Rectal smooth muscle tissue (tissue), 1 donor: ENCODE results near the gene FYTTD1.
"Not testable (repeated sequence)": the region's sequence is repeated elsewhere in the genome, so short reads cannot be mapped to it uniquely, and the experiment has no call there.

Source experiments
- H3K27ac ChIP-seq: one replicate; pipeline ENCODE4 v1.7.0; 2013; ENCODE audit warnings: low read depth, low read length, inconsistent platforms
- H3K27me3 ChIP-seq: one replicate; pipeline ENCODE4 v1.7.0; 2013; ENCODE audit warnings: low read length; ENCODE audit not compliant: control insufficient read depth, insufficient read depth
- H3K36me3 ChIP-seq: one replicate; pipeline ENCODE4 v1.7.0; 2013; ENCODE audit warnings: low read length; ENCODE audit not compliant: control insufficient read depth, insufficient read depth
- H3K4me1 ChIP-seq: one replicate; pipeline ENCODE4 v1.7.0; 2013; ENCODE audit warnings: low read length; ENCODE audit not compliant: control insufficient read depth, insufficient read depth
- H3K4me3 ChIP-seq: one replicate; pipeline ENCODE4 v1.7.0; 2013; ENCODE audit warnings: low read length
- H3K9ac ChIP-seq: one replicate; pipeline ENCODE4 v1.7.0; 2013; ENCODE audit warnings: low read length

The FYTTD1 gene

GRCh38 chr3:197728487-197728886, 21.2 kb upstream of the FYTTD1 start:
- Histone ChIP-seq H3K4me1 (no peaks in the 10 kb centered on the region), H3K9ac (no peak overlapping the region), H3K4me3 (no peak overlapping the region), H3K36me3 (no peaks in the 10 kb centered on the region), H3K27me3 (no peaks in the 10 kb centered on the region), H3K27ac (no peak overlapping the region)

- Histone ChIP-seq H3K9ac (no peak overlapping the region), H3K4me3 (no peak overlapping the region), H3K36me3 (no peaks in the 10 kb centered on the region), H3K27me3 (no peaks in the 10 kb centered on the region), H3K27ac (no peak overlapping the region), H3K4me1 (no peaks in the 10 kb centered on the region)
Measured at GRCh38 chr3:197730200-197730599, 19.5 kb upstream of the FYTTD1 start.

GRCh38 chr3:197730770-197731169, 18.9 kb upstream of the FYTTD1 start:
- not testable (repeated sequence) for H3K9ac ChIP-seq, H3K27me3 ChIP-seq, H3K4me1 ChIP-seq, H3K27ac ChIP-seq, H3K4me3 ChIP-seq, H3K36me3 ChIP-seq

- H3K4me3 ChIP-seq, H3K27me3 ChIP-seq, H3K9ac ChIP-seq, H3K4me1 ChIP-seq, H3K36me3 ChIP-seq, H3K27ac ChIP-seq: not testable (repeated sequence)
Measured at GRCh38 chr3:197731483-197731882, 18.2 kb upstream of the FYTTD1 start.

GRCh38 chr3:197733042-197733441, 16.6 kb upstream of the FYTTD1 start:
- H3K27me3 ChIP-seq: no peaks in the 10 kb centered on the region
- H3K4me1 ChIP-seq: peaks cover 8% of the 10 kb centered on the region
- no peak overlapping the region for H3K4me3 ChIP-seq
- no peak overlapping the region for H3K9ac ChIP-seq
- H3K36me3 ChIP-seq: no peaks in the 10 kb centered on the region
- H3K27ac ChIP-seq: no peak overlapping the region

GRCh38 chr3:197734667-197735318, 14.9 kb upstream of the FYTTD1 start:
- Histone ChIP-seq H3K36me3 (no peaks in the 10 kb centered on the region), H3K9ac (no peak overlapping the region), H3K27me3 (no peaks in the 10 kb centered on the region), H3K4me1 (peaks cover 8% of the 10 kb centered on the region), H3K4me3 (no peak overlapping the region), H3K27ac (no peak overlapping the region)

- H3K4me1 ChIP-seq: peaks cover 8% of the 10 kb centered on the region
Measured at GRCh38 chr3:197736010-197736490, 13.6 kb upstream of the FYTTD1 start.

GRCh38 chr3:197736491-197737318, 13.0 kb upstream of the FYTTD1 start, which contains the start of gene RUBCN:
Gene RUBCN, minus strand, starts transcription at chr3:197736904. Its CDS starts 185 bp downstream, at chr3:197736719.
- Histone ChIP-seq H3K36me3 (no peaks in the 10 kb centered on the region), H3K27me3 (no peaks in the 10 kb centered on the region), H3K9ac (peak within 1 kb of the TSS; percentile 28), H3K4me1 (peaks cover 8% of the 10 kb centered on the region), H3K27ac (peak within 1 kb of the TSS; percentile 70), H3K4me3 (peak within 1 kb of the TSS; percentile 91)

More at GRCh38 chr3:197736010-197736490, 13.6 kb upstream of the FYTTD1 start:
- Histone ChIP-seq H3K27ac (peak overlapping the region; percentile 56), H3K4me3 (peak overlapping the region; percentile 91), H3K27me3 (no peaks in the 10 kb centered on the region), H3K36me3 (no peaks in the 10 kb centered on the region), H3K9ac (peak overlapping the region; percentile 24)

- Histone ChIP-seq H3K36me3 (no peaks in the 10 kb centered on the region), H3K27ac (peak overlapping the region; percentile 70), H3K9ac (peak overlapping the region; percentile 28), H3K27me3 (no peaks in the 10 kb centered on the region), H3K4me3 (peak overlapping the region; percentile 78), H3K4me1 (peaks cover 8% of the 10 kb centered on the region)
Measured at GRCh38 chr3:197737319-197737649, 12.4 kb upstream of the FYTTD1 start.

- Histone ChIP-seq H3K4me3 (peak overlapping the region; percentile 78), H3K27ac (no peak overlapping the region), H3K36me3 (no peaks in the 10 kb centered on the region), H3K27me3 (no peaks in the 10 kb centered on the region), H3K4me1 (peaks cover 8% of the 10 kb centered on the region), H3K9ac (no peak overlapping the region)
Measured at GRCh38 chr3:197737749-197738462, 11.8 kb upstream of the FYTTD1 start.

GRCh38 chr3:197742787-197743186, 6.9 kb upstream of the FYTTD1 start:
- no peak overlapping the region for H3K4me3 ChIP-seq
- no peaks in the 10 kb centered on the region for H3K27me3 ChIP-seq
- H3K27ac ChIP-seq: no peak overlapping the region
- H3K9ac ChIP-seq: no peak overlapping the region
- H3K36me3 ChIP-seq: no peaks in the 10 kb centered on the region
- no peaks in the 10 kb centered on the region for H3K4me1 ChIP-seq

GRCh38 chr3:197746209-197746608, 3.5 kb upstream of the FYTTD1 start:
- H3K36me3 ChIP-seq: no peaks in the 10 kb centered on the region
- no peaks in the 10 kb centered on the region for H3K27me3 ChIP-seq
- no peak overlapping the region for H3K9ac ChIP-seq
- H3K27ac ChIP-seq: no peak overlapping the region
- H3K4me1 ChIP-seq: peaks cover 3% of the 10 kb centered on the region
- H3K4me3 ChIP-seq: no peak overlapping the region
